ENCODE measurements around the gene QARS1. TPM values are rescaled to one million over a fixed set of nuclear protein-coding genes. Genes with fewer than 3 reads are reported as not detected.

The QARS1 gene
- total and polyA plus RNA-seq, 2 of the 8 experiments (the other 6 are each of a cell fraction or from before 2014, with no cell fraction given) = 353 to 581 TPM

- no peak overlapping the region for H3K18ac ChIP-seq (ENCODE audit: extremely low read depth, low read length)
- H2AFZ ChIP-seq (ENCODE audit: low read length) = no peak overlapping the region
- DNase-seq (ENCODE audit: low read depth in 1 of 2, low spot score in 2 of 2) (no peak), FAIRE-seq (no peak)
- no peak overlapping the region for H3K23ac ChIP-seq (ENCODE audit: insufficient read length)
- H2BK120ac ChIP-seq (replicated peaks; ENCODE audit: low read depth, low read length) = no peak overlapping the region
- H2BK5ac ChIP-seq (ENCODE audit: low read depth, low read length) = no peak overlapping the region
- no peak overlapping the region for H4K8ac ChIP-seq (ENCODE audit: extremely low read depth, insufficient read depth, low read length)
- H4K5ac ChIP-seq (ENCODE audit: insufficient read length, low read depth, low read length) = no peak overlapping the region
- H3K9ac ChIP-seq (replicated peaks in 1 of 4; ENCODE audit: extremely low read depth in 1 of 4, low read depth in 3 of 4, low read length in 3 of 4) = no peak overlapping the region
- POLR2A ChIA-PET (ENCODE audit: partially characterized antibody) = interaction anchor here (1.0 to 25.5 kb wide), 8 partner anchors 8 to 132 kb away, joined by 4 to 508 read pairs (median 5); partner anchors contain the start of genes LAMB2, NDUFAF3, P4HTM and QARS1
- no peak overlapping the region for H3K4me3 ChIP-seq (ENCODE audit: extremely low read depth in 1 of 4, insufficient read depth in 2 of 4, low read depth in 3 of 4, low read length in 4 of 4)
- peaks cover 5% of the 10 kb centered on the region for H3K23me2 ChIP-seq (ENCODE audit: low read depth, low read length)
- H4K20me1 ChIP-seq (replicated peaks in 1 of 2; ENCODE audit: control insufficient read depth in 1 of 2, insufficient read depth in 2 of 2, low read length in 2 of 2) = peaks cover 0 to 6% of the 10 kb centered on the region in 2 experiments
- no peak overlapping the region for H2BK20ac ChIP-seq (ENCODE audit: low read length)
- H4K91ac ChIP-seq (replicated peaks; ENCODE audit: insufficient read length, low read length) = no peak overlapping the region
- no peak overlapping the region for H3K14ac ChIP-seq (ENCODE audit: insufficient read length)
- no peak overlapping the region for H3K56ac ChIP-seq (replicated peaks; ENCODE audit: insufficient read length, low read depth, low read length)
- WGBS, 2 experiments (ENCODE audit: extremely low coverage in 1 of 2, insufficient coverage in 1 of 2, insufficient read length in 1 of 2, insufficient replicate concordance in 2 of 2, low coverage in 1 of 2, low lambda C conversion rate in 2 of 2, missing lambda C conversion rate in 1 of 2) = 95% methylated on average over 12 of the region's 12 CpGs; no CpG with 5 or more reads in 1 of the 2 experiments
- H2BK12ac ChIP-seq (ENCODE audit: low read depth, low read length) = no peak overlapping the region
- CTCF ChIA-PET (ENCODE audit: partially characterized antibody) = interaction anchor here (1.3 to 4.4 kb wide), 3 partner anchors 11 to 37 kb away, joined by 4 to 20 read pairs (median 6); partner anchors contain the start of gene LAMB2
- peaks cover 7 to 36% (median 24%) of the 10 kb centered on the region in 4 experiments for H3K36me3 ChIP-seq (ENCODE audit: control insufficient read depth in 2 of 4, insufficient read depth in 4 of 4, low read length in 3 of 4)
- H2BK15ac ChIP-seq (ENCODE audit: low read length) = no peak overlapping the region
- H3K27me3 ChIP-seq (replicated peaks in 1 of 4; ENCODE audit: control insufficient read depth in 3 of 4, extremely low read depth in 1 of 4, insufficient read depth in 3 of 4, low read length in 3 of 4) = no peaks in the 10 kb centered on the region
- H3K79me1 ChIP-seq (ENCODE audit: low read depth, low read length) = peaks cover 9% of the 10 kb centered on the region
- H3K27ac ChIP-seq (ENCODE audit: low read depth, low read length) = no peak overlapping the region
- H3K4me2 ChIP-seq (ENCODE audit: insufficient read depth in 1 of 2, low read depth in 2 of 2, low read length in 2 of 2) = no peak overlapping the region
- no peak overlapping the region for H2AK5ac ChIP-seq (ENCODE audit: low read depth, low read length)
- H3K4ac ChIP-seq (replicated peaks; ENCODE audit: insufficient read length, low read depth, low read length) = no peak overlapping the region
- H3K9me3 ChIP-seq (ENCODE audit: insufficient read depth in 2 of 2, low read depth in 1 of 2, low read length in 1 of 2) = no peaks in the 10 kb centered on the region
- peaks cover 0 to 10% of the 10 kb centered on the region in 2 experiments; a peak in 2 of 4 replicates for H3K79me2 ChIP-seq (ENCODE audit: control insufficient read depth in 1 of 2, insufficient read depth in 2 of 2, low read length in 2 of 2)
- peaks cover 0 to 11% (median 6%) of the 10 kb centered on the region in 4 experiments; a peak in 5 of 7 replicates for H3K4me1 ChIP-seq (replicated peaks in 1 of 4; ENCODE audit: control insufficient read depth in 3 of 4, insufficient read depth in 4 of 4, low read length in 3 of 4)
- TF ChIP-seq SP1 (IDR thresholded peaks at IDR 0.05; ENCODE audit: low read depth, low read length) = no peak
- TF ChIP-seq MAFK (IDR thresholded peaks at IDR 0.05; ENCODE audit: low read depth, low read length) = no peak
- TF ChIP-seq SAP30 (IDR thresholded peaks at IDR 0.05; ENCODE audit: insufficient read depth, insufficient replicate concordance, low read length) = no peak
- no peak for TF ChIP-seq HDAC6 (IDR thresholded peaks at IDR 0.05; ENCODE audit: low read depth, low read length)
- TF ChIP-seq SP2 (IDR thresholded peaks at IDR 0.05; ENCODE audit: low read length) = no peak
- no peak for TF ChIP-seq CBX8 (IDR thresholded peaks at IDR 0.05; ENCODE audit: borderline replicate concordance, low read depth, low read length)
- no peak for TF ChIP-seq ATF3 (IDR thresholded peaks at IDR 0.05; ENCODE audit: insufficient read depth, low read depth, low read length)
- TF ChIP-seq POU5F1 (IDR thresholded peaks at IDR 0.05; ENCODE audit: low read depth, low read length) = no peak
- no peak for TF ChIP-seq ATF2 (IDR thresholded peaks at IDR 0.05; ENCODE audit: low read length)
- no peak for TF ChIP-seq KDM4A (IDR thresholded peaks at IDR 0.05; ENCODE audit: low read depth, low read length, severe bottlenecking)
- no peak for TF ChIP-seq MAX (IDR thresholded peaks at IDR 0.05)
Measured at GRCh38 chr3:49122022-49122421, 17.5 kb upstream of the QARS1 start.

Data from H1 (cell line).